Muscle of arm (tissue), 12 donors: ENCODE results near the gene BTF3L4. TPM values are rescaled to one million over a fixed set of nuclear protein-coding genes. Genes with fewer than 3 reads are reported as not detected.
"Not testable (repeated sequence)": the region's sequence is repeated elsewhere in the genome, so short reads cannot be mapped to it uniquely, and the experiment has no call there.

Experiments
- DNase-seq: peaks from one replicate; pipeline ENCODE4 v3.0.0-alpha.2; 2013
- polyA plus RNA-seq, 12 donors: library from polyadenylated mRNA; unstranded; fragments of 120-200 nt; gene quantifications; one replicate each; pipeline ENCODE4 v1.2.1, GENCODE V29; 2013; ENCODE audit not compliant: insufficient read length in 12 of 12

BTF3L4 gene
- polyA plus RNA-seq, 12 donors = 57.8 to 85.7 (median 75.9) TPM; not detected in 1

DNA sequence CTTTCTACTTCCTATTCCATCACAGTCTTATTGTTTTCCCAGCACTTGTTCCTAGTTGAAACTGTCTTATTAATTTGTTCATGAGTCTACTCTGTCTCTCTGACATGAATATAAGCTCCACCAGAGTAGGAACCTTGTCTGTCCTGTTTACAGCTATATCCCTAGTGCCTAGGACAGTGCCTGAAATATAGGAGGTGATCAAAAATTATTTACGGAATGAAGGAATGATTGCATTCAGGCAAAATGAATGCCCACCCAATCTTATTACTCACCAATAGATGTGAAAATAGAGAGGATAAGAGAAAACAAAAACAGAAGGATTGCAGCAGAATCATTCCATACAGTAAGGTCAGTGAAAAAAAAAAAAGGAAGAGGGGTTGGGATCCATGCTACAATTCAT lies 2.2 kb upstream of the BTF3L4 start:
- no peak for DNase-seq

DNA sequence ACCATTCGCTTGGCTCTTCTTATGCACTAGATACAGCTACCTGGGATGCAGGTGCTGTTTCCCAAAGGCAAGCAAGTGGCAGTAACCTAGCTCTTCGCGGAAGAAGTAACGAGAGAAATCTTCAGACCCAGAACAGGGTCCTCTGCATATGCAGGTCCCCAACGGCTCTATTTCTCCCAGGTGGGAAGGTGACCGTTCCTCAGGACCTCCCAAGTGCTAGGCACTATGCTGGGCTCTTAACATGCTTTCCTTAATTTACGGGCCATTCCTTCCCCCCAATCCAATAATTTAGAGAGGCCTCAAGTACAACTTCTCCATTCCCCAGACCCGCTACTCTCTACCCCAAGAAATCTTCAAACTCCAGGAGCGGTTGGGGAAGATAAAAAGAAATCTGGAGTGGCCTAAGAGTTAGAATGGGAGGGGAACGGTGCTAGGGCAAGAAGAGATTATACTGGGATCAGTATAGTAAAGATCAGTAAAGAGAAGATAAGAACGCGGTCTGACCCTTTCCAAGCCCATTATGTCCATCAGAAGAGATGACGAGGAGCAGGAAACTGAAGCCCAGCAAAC lies 1.5 kb upstream of the BTF3L4 start:
- no peak for DNase-seq

DNA sequence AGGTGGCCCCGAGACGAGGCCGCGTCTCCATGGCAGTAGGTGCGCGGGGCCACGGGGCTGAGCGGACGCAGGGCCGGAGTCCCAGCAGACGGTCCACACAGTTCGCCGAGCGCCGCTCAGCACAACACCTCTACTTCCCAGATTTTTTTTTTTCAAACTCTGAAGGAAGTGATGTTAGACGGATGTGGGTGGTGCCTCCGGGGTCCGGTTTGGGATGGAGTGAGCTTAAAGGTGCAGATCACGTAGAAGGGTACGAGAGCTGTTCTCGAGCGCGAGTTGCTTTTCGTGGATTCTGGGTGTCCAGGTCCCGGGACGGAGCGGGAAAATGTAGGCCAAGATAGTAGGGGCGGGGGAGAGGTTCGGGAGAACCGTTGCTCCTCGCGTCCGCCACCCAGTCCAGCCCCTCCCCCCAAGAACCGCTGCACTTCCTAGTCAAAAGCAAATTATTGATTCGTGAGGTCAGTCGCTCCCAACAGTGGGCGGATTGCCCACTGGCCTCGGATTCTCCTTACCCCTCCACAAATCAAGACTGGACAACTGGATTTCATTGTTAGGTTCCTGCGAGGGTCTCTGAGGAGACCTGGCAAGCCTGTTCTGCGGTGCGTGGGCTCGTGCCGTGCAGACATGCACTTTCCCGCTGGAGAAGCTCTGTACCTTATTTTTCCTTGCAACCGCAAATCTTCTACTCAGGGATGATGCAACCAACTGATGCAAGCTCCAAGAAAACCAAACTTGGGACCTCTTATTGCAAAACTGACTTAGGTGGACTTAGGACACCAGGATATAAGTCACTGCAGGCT lies 829 bp upstream of the BTF3L4 start, which contains the start of gene TXNDC12:
TSS of gene TXNDC12 (minus strand) at position 126 of the 800 bp plus-strand sequence. CDS start at position 31, 95 bp downstream.
- DNase-seq = peak; percentile 89

GRCh38 chr1:52055866-52056162 lies 281 bp upstream of the BTF3L4 start:
- DNase-seq = no peak

GRCh38 chr1:52056937-52057231 lies 789 bp downstream of the BTF3L4 start:
- no peak for DNase-seq

- no peak for DNase-seq
Measured at GRCh38 chr1:52057255-52057654, 1.2 kb downstream of the BTF3L4 start.

GRCh38 chr1:52057876-52058415 lies 1.9 kb downstream of the BTF3L4 start:
- no peak for DNase-seq

DNA sequence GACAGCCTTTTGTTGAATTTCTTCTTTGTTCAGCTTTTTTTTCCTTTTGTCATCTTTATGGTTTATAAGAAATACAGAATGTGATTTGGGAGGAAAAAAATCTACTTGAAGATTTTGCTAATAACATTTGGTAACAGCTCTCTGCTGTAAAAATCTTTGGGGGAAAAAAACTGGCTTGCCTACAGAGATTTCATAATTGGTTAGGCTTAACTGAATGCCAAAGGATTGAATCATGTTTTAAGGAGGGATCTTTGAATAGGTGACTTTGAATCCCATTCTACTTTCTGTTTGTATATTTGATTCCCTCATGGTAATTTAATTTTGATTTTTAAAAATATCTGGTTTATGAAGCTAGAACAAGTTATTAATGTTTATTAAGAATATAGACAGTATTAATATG lies 3.2 kb downstream of the BTF3L4 start:
- DNase-seq = no peak

DNA sequence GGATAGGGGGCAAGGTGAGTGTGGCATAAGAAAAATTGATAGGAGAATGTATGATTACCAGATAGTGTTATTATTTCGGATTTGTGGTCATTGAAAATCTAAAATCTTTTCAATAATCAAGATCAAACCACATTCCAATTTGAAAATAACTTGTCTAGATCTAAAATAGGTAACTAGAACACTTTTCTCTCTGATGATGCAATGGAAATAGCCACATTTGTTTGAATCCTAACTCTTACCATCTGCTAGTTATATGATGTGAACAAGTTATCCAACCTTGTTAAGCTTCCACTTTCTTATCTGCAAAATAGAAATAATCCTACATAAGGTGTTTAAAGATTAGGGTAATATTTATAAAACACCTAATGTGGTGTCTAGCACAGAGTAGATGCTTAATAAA lies 3.8 kb downstream of the BTF3L4 start:
- DNase-seq = no peak

- no peak for DNase-seq
Measured at GRCh38 chr1:52060822-52061221, 4.7 kb downstream of the BTF3L4 start.

DNA sequence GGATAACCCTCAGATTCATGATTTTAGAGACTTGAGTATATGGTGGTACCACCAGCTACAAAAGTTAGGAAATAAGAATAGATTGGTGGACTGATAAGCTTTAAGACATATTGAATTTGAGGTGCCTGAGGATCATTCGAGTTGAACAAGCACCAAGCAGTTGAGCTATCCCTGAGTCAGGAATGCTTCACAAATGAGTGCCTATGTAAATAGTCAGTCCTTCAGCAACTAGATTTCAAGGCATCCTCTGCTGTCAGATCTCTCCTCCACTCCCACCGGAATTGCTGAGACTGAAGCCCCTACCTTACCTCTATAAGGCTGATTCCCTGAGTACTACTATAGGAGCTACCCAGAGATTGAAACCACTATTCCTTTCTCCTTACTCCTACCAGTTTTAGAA lies 7.1 kb downstream of the BTF3L4 start:
- DNase-seq = no peak

GRCh38 chr1:52070704-52071103 lies 14.6 kb downstream of the BTF3L4 start:
- DNase-seq = no peak

DNA sequence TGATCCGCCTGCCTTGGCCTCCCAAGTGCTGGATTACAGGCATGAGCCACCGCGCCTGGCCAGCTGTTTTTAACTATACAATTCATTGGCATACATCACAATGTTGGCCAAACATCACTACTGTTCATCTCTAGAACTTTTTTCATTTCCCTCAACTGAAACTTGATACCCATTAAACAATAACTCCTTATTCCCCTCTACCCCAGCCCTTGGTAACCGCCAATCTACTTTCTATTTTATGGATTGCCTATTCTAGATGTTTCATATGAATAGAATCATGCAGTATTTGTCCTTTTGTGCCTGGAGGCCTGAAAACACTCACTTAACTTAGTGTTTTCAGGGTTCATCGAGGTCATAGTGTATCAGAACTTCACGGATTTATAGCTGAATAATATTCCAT lies 16.2 kb downstream of the BTF3L4 start:
- no peak for DNase-seq

- not testable (repeated sequence) for DNase-seq
Measured at GRCh38 chr1:52077277-52077676, 21.2 kb downstream of the BTF3L4 start.

- no peak for DNase-seq
Measured at GRCh38 chr1:52080014-52080415, 23.9 kb downstream of the BTF3L4 start.

- not testable (repeated sequence) for DNase-seq
Measured at GRCh38 chr1:52087892-52088291, 31.8 kb downstream of the BTF3L4 start.

- not testable (repeated sequence) for DNase-seq
Measured at GRCh38 chr1:52094300-52094699, 38.2 kb downstream of the BTF3L4 start.

GRCh38 chr1:52096216-52096615 lies 40.1 kb downstream of the BTF3L4 start:
- no peak for DNase-seq

GRCh38 chr1:52098139-52098871 lies 42.2 kb downstream of the BTF3L4 start:
- no peak for DNase-seq

GRCh38 chr1:52102336-52103013 lies 46.4 kb downstream of the BTF3L4 start:
- DNase-seq = no peak

- DNase-seq = no peak
Measured at GRCh38 chr1:52111492-52111891, 55.4 kb downstream of the BTF3L4 start.

DNA sequence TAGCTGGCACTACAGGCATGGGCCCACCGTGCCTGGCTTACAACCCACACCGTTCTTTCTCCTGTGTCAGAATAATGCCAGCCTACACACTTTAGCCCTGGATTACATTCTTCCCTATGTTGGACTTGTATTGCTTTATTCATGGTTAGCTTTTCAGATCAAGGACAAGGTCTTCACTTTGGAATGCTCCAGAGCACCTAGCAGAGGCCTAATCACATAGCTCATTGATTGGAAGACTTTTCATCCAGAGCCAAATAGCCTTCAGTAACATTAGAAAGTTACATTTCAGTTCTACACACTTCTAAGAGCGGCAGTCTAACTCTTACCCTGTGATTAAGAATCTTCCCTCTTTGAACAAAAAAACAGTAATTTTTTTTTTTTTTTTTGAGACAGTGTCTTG lies 56.4 kb downstream of the BTF3L4 start:
- DNase-seq = no peak
